HCT116 (cell line): ENCODE results near the gene KCTD17. TPM values are rescaled to one million over a fixed set of nuclear protein-coding genes. Genes with fewer than 3 reads are reported as not detected.

Experiments
- ATAC-seq: fragments of 200-7000 bp; cut with Tn5 transposase; 2 replicates; pipeline ENCODE4 v1.9.1; 2020; ENCODE audit warnings: mild to moderate bottlenecking, moderate library complexity
- BruUV-seq: library from RNA; stranded (reverse); fragments of 400-500 nt; replicated peaks from 2 replicates; lab custom pipeline; 2021; lab: Mats Ljungman, UMichigan
- CTCF ChIA-PET: fragments of 300-600 bp; sonication (Branson Sonifier 250); formaldehyde crosslinking; loops from one replicate; lab custom pipeline; 2021; ENCODE audit warnings: antibody characterized with exemption; lab: Charles Lee
- POLR2A ChIA-PET: fragments of 300-600, 350-600 bp; sonication (Branson Sonifier 250); formaldehyde crosslinking; loops from one replicate; lab custom pipeline; 2021; ENCODE audit warnings: antibody characterized with exemption; lab: Charles Lee
- RAD21 ChIA-PET, 2 experiments: fragments of 300-600 bp; sonication (Branson Sonifier 250); formaldehyde crosslinking; loops; one replicate each; lab custom pipeline; 2023; ENCODE audit warnings: low total read pairs in 2 of 2; ENCODE audit not compliant: uncharacterized antibody in 2 of 2, unreplicated experiment in 2 of 2, low non-redundant PET in 1 of 2; lab: Charles Lee
- DNase-seq: peaks from one replicate; pipeline ENCODE4 v3.0.0-alpha.2; 2010; ENCODE audit warnings: low read depth, low spot score
- H2AFZ ChIP-seq: fragments of 200-600 bp; shearing (Covaris generic), sonication (generic); 2 replicates; pipeline ENCODE4 v1.6.1; 2017; ENCODE audit warnings: low read depth, mixed run types, mixed read lengths, antibody characterized with exemption, low read length; ENCODE audit not compliant: poor library complexity, severe bottlenecking
- H3K27ac ChIP-seq: 2 replicates; pipeline ENCODE4 v1.5.1; 2012; ENCODE audit warnings: low read depth, low read length
- H3K27me3 ChIP-seq: fragments of 200-600 bp; sonication (generic); 2 replicates; pipeline ENCODE4 v1.6.1; 2016; ENCODE audit warnings: mixed run types, low read length, mixed read lengths; ENCODE audit not compliant: insufficient read depth
- H3K36me3 ChIP-seq, 2 experiments: fragments of 200-500 bp in 1 of 2; fragments of 200-600 bp in 1 of 2; sonication (Bioruptor generic) in 1 of 2; sonication (generic) in 1 of 2; 2 replicates each; pipeline versions ENCODE4 v1.5.1 to v1.6.1; 2014 to 2016; ENCODE audit warnings: low read length in 2 of 2, inconsistent platforms in 1 of 2, mixed read lengths in 1 of 2, mixed run types in 1 of 2; ENCODE audit not compliant: insufficient read depth in 2 of 2, control insufficient read depth in 1 of 2
- H3K4me1 ChIP-seq, 2 experiments: fragments of 200-600 bp in 1 of 2; sonication (generic) in 1 of 2; 2 replicates each; pipeline versions ENCODE4 v1.5.1 to v1.6.1; 2012 to 2017; ENCODE audit warnings: low read length in 2 of 2, inconsistent platforms in 1 of 2, mild to moderate bottlenecking in 1 of 2, mixed read lengths in 1 of 2, mixed run types in 1 of 2, moderate library complexity in 1 of 2; ENCODE audit not compliant: insufficient read depth in 2 of 2, control insufficient read depth in 1 of 2
- H3K4me2 ChIP-seq: fragments of 200-600 bp; sonication (generic); 2 replicates; pipeline ENCODE4 v1.6.1; 2017; ENCODE audit warnings: mixed run types, low read length, mixed read lengths
- H3K4me3 ChIP-seq, 2 experiments: fragments of 200-600 bp in 1 of 2; sonication (generic) in 1 of 2; replicated peaks in 1 of 2; 2 replicates each; pipeline ENCODE4 v1.5.1; 2011 to 2016; ENCODE audit warnings: low read length in 2 of 2, control low read depth in 1 of 2, low read depth in 1 of 2, mild to moderate bottlenecking in 1 of 2, mixed read lengths in 1 of 2, mixed run types in 1 of 2
- H3K79me2 ChIP-seq: fragments of 200-600 bp; sonication (generic); 2 replicates; pipeline ENCODE4 v1.6.1; 2017; ENCODE audit warnings: mild to moderate bottlenecking, mixed run types, low read length, moderate library complexity, mixed read lengths; ENCODE audit not compliant: insufficient read depth
- H3K9ac ChIP-seq: fragments of 200-600 bp; sonication (generic); 2 replicates; pipeline ENCODE4 v1.6.1; 2016; ENCODE audit warnings: low read length, mixed read lengths
- H3K9me2 ChIP-seq: fragments of 200-600 bp; sonication (generic), shearing (Covaris generic); 2 replicates; pipeline ENCODE4 v1.6.1; 2017; ENCODE audit warnings: mixed run types, mild to moderate bottlenecking, moderate library complexity; ENCODE audit not compliant: insufficient read depth
- H3K9me3 ChIP-seq, 2 experiments: fragments of 200-500 bp in 1 of 2; fragments of 200-600 bp in 1 of 2; sonication (Bioruptor generic) in 1 of 2; sonication (generic) in 1 of 2; 2 replicates each; pipeline ENCODE4 v1.6.1; 2014 to 2017; ENCODE audit warnings: low read length in 2 of 2, mixed read lengths in 2 of 2, inconsistent platforms in 1 of 2, low read depth in 1 of 2, mild to moderate bottlenecking in 1 of 2, mixed run types in 1 of 2, moderate library complexity in 1 of 2; ENCODE audit not compliant: control insufficient read depth in 1 of 2, insufficient read depth in 1 of 2
- H4K20me1 ChIP-seq: fragments of 200-600 bp; sonication (generic), shearing (Covaris generic); 2 replicates; pipeline ENCODE4 v1.6.1; 2017; ENCODE audit warnings: mixed run types, mild to moderate bottlenecking, moderate library complexity; ENCODE audit not compliant: insufficient read depth
- CBX3 ChIP-seq: IDR thresholded peaks from 2 replicates; pipeline ENCODE4 v1.6.1; 2012; ENCODE audit warnings: low read depth
- CEBPB ChIP-seq: IDR thresholded peaks from 2 replicates; pipeline ENCODE4 v1.6.1; 2012; ENCODE audit warnings: low read depth
- CTCF ChIP-seq, 3 experiments: fragments of 200-600 bp in 1 of 3; sonication (generic) in 1 of 3; IDR thresholded peaks in 2 of 3; conservative IDR thresholded peaks in 1 of 3; 2 replicates each; pipeline ENCODE4 v1.5.1; 2012 to 2017; ENCODE audit warnings: low read depth in 2 of 3, low read length in 2 of 3, antibody characterized with exemption in 1 of 3, borderline replicate concordance in 1 of 3, control low read depth in 1 of 3, mild to moderate bottlenecking in 1 of 3, mixed read lengths in 1 of 3, mixed run types in 1 of 3, moderate library complexity in 1 of 3; ENCODE audit not compliant: insufficient read depth in 1 of 3
- POLR2AphosphoS5 ChIP-seq: IDR thresholded peaks from 2 replicates; pipeline ENCODE4 v1.6.1; 2011; ENCODE audit warnings: mild to moderate bottlenecking, low read depth, low read length, moderate library complexity
- RAD21 ChIP-seq: IDR thresholded peaks from 2 replicates; pipeline ENCODE4 v1.6.1; 2012; ENCODE audit warnings: low read depth, mild to moderate bottlenecking
- REST ChIP-seq: IDR thresholded peaks from 2 replicates; pipeline ENCODE4 v1.6.1; 2012; ENCODE audit warnings: low read depth
- SP1 ChIP-seq: IDR thresholded peaks from 2 replicates; pipeline ENCODE4 v1.6.1; 2012; ENCODE audit warnings: low read depth
- SRF ChIP-seq: IDR thresholded peaks from 2 replicates; pipeline ENCODE4 v1.6.1; 2012; ENCODE audit warnings: low read depth
- ZFX ChIP-seq: fragments of 450-650 bp; IDR thresholded peaks from 2 replicates; pipeline ENCODE4 v1.6.1; 2017
- ZNF274 ChIP-seq: fragments of 200-500 bp; sonication (Bioruptor generic); IDR thresholded peaks from 2 replicates; pipeline ENCODE4 v1.6.1; 2014; ENCODE audit warnings: mild to moderate bottlenecking, low read depth, low read length, inconsistent platforms
- intact Hi-C: fragments of 100-400 bp; cut with micrococcal nuclease; formaldehyde crosslinking; loops from 2 replicates; pipeline ENCODE4 v1.10.0; 2022
- total RNA-seq: library from RNA; stranded (reverse); gene quantifications from one replicate; pipeline ENCODE4 v1.2.1, GENCODE V29; 2021; ENCODE audit not compliant: unreplicated experiment

The KCTD17 gene
- total RNA-seq, 1 experiment from 2014 or later, result 23.4 TPM

- BruUV-seq, result no TSS peak
- RAD21 ChIA-PET, result no interaction called here
- no peak for DNase-seq
Measured at GRCh38 chr22:37080838-37081237, 29.3 kb downstream of the KCTD17 start.

More at GRCh38 chr22:37080838-37081237, 29.3 kb downstream of the KCTD17 start:
- TF ChIP-seq SP1 (no peak), ZFX (no peak), CBX3 (no peak), ZNF274 (no peak), POLR2AphosphoS5 (no peak), CTCF (IDR thresholded peaks at IDR 0.05 in 2 of 3, conservative IDR thresholded peaks at IDR 0.05 in 1 of 3; ENCODE audit: borderline replicate concordance in 1 of 3, insufficient read depth in 1 of 3, low read depth in 2 of 3, low read length in 2 of 3) (no peak), RAD21 (no peak), REST (no peak), SRF (no peak), CEBPB (no peak)
- TF ChIP-seq, all 23 proteins: peak for 0
- no peak for ATAC-seq
- Histone ChIP-seq H3K36me3 (no peaks in the 10 kb centered on the region), H3K4me1 (peaks cover 0 to 5% of the 10 kb centered on the region in 2 experiments; a peak in 2 of 4 replicates), H3K4me2 (no peak overlapping the region), H2AFZ (no peak overlapping the region), H4K20me1 (no peaks in the 10 kb centered on the region), H3K4me3 (no peak overlapping the region), H3K9me3 (no peaks in the 10 kb centered on the region), H3K9ac (no peak overlapping the region), H3K79me2 (no peaks in the 10 kb centered on the region), H3K27me3 (peaks cover 15% of the 10 kb centered on the region), H3K27ac (no peak overlapping the region), H3K9me2 (no peaks in the 10 kb centered on the region)
- POLR2A ChIA-PET, result no interaction called here
- intact Hi-C loops, result no loop called here
- CTCF ChIA-PET, result no interaction called here
